Lower leg skin (tissue), 3 donors: ENCODE data around the gene MAGEL2.

ENCODE experiments used
- POLR2A ChIP-seq, 2 donors: fragments of 450-650 bp; IDR thresholded peaks; one replicate each; pipeline ENCODE4 v1.6.1; 2016 to 2017; ENCODE audit warnings: antibody characterized with exemption in 2 of 2, mild to moderate bottlenecking in 1 of 2, moderate library complexity in 1 of 2
- TF ChIP-seq, protein P1 (sequence below), 3 donors: fragments of 450-650 bp; IDR thresholded peaks; one replicate each; pipeline ENCODE4 v1.5.1; 2016; ENCODE audit warnings: antibody characterized with exemption in 3 of 3, mild to moderate bottlenecking in 3 of 3, moderate library complexity in 2 of 3

DNA sequence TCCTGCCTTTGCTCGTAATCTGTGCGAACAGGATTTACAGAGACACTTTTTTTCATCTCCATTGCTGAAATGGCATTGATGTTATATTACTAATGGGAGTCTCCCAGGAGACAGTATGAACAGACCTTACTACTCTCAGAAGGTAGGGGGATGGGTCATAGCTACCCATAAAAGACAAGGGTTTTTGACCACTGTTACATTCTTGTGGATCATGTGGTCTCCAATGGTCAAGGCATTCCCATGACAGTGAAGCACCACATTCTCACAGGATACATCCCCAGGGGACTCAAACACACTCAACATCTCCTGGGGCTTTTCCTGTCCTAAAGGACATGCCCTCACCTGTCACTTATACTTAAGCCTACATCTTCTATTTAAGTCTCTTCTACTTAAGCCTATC, 41.4 kb downstream of the MAGEL2 start:
- TF ChIP-seq, protein P1, sequence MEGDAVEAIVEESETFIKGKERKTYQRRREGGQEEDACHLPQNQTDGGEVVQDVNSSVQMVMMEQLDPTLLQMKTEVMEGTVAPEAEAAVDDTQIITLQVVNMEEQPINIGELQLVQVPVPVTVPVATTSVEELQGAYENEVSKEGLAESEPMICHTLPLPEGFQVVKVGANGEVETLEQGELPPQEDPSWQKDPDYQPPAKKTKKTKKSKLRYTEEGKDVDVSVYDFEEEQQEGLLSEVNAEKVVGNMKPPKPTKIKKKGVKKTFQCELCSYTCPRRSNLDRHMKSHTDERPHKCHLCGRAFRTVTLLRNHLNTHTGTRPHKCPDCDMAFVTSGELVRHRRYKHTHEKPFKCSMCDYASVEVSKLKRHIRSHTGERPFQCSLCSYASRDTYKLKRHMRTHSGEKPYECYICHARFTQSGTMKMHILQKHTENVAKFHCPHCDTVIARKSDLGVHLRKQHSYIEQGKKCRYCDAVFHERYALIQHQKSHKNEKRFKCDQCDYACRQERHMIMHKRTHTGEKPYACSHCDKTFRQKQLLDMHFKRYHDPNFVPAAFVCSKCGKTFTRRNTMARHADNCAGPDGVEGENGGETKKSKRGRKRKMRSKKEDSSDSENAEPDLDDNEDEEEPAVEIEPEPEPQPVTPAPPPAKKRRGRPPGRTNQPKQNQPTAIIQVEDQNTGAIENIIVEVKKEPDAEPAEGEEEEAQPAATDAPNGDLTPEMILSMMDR (IDR thresholded peaks at IDR 0.05) = no peak
- TF ChIP-seq POLR2A (IDR thresholded peaks at IDR 0.05) = no peak
